Measurements from ENCODE around the gene UBL7.
"Not testable (repeated sequence)": the region's sequence is repeated elsewhere in the genome, so short reads cannot be mapped to it uniquely, and the experiment has no call there.

UBL7 gene

GRCh38 chr15:74463634-74464033 is 2.7 kb upstream of the UBL7 start:
- no peak for DNase-seq (ENCODE audit: low spot score)

GRCh38 chr15:74461847-74462511 is 1.0 kb upstream of the UBL7 start:
- no peak for DNase-seq (ENCODE audit: low spot score)

DNA sequence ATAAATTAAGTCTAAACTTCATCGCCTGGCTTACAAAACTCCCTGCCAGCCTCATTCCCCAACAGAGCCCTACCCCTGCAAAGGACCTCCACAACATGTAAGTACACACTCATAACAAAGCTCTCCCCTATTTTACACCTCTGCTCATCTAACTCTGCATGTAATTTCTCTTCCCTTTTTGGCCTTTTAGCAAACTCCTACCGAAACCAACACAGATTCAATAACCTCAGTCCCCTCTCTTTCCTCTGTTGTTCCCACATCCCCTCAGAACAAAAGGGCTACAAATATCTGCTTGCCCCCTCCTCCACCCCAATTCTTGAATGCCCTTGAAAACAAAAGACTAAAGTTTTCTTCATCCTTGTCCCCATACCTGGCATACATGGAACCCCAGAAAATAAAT is 662 bp downstream of the UBL7 start:
- DNase-seq (ENCODE audit: low spot score): no peak

GRCh38 chr15:74459798-74460197 is 1.2 kb downstream of the UBL7 start:
- DNase-seq (ENCODE audit: low spot score): not testable (repeated sequence)

GRCh38 chr15:74458473-74458872 is 2.5 kb downstream of the UBL7 start:
- DNase-seq (ENCODE audit: low spot score): no peak

DNA sequence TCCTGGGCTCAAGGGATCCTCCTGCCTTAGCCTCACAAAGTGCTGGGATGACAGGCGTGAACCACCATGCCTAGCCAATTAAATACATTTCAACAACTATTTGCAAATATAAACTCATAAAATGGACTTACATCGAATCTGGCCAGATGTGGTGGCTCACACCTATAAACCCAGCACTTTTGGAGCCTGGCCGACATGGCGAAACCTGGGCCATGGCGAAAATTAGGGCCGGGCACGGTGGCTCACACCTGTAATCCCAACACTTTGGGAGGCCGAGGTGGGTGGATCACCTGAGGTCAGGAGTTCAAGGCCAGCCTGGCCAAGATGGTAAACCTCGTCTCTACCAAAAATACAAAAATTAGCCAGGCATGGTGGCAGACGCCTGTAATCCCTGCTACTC is 3.9 kb downstream of the UBL7 start:
- not testable (repeated sequence) for DNase-seq (ENCODE audit: low spot score)

DNA sequence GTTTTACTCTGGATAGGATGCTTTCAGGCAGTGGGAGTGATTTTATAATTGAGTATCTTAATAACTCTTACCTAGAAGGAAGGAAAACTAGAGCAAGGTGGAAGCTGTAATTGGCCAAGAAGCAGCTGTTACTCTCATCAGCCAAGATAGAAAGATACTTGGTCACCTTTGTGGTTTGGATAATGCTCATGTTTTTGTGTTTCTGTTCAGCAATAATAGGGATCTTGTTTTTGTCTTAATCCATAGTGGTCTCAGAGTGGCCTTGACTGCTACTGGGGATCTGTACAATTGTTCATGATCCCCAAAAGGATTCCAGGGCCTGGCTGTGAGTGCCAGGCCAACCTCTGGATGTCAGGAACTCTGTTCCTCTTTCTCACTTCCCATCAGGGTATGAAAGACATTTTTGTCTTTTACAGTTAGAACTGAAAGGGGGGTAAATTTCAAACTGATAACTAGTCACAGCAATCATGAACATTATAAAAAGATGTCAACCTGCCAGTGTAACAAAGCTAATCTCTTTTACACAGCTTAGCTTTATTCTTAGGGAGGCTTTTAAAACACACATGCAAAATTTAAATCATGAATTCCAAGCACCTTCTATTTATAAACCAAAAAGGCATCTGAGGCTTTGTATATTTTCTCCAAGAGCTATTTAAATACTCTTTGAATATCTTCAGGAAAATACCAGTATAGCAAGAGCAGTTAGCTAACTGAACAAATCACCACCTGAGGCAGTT is 6.0 kb downstream of the UBL7 start:
- DNase-seq (ENCODE audit: low spot score): no peak

- no peak for DNase-seq (ENCODE audit: low spot score)
Observed at GRCh38 chr15:74453925-74454763, 6.8 kb downstream of the UBL7 start.

GRCh38 chr15:74451861-74452835 is 8.8 kb downstream of the UBL7 start:
- no peak for DNase-seq (ENCODE audit: low spot score)

- no peak for DNase-seq (ENCODE audit: low spot score)
Observed at GRCh38 chr15:74451322-74451721, 9.6 kb downstream of the UBL7 start.

GRCh38 chr15:74449643-74450205 is 11.2 kb downstream of the UBL7 start:
- no peak for DNase-seq (ENCODE audit: low spot score)

GRCh38 chr15:74449095-74449494 is 11.9 kb downstream of the UBL7 start:
- DNase-seq (ENCODE audit: low spot score): no peak

- no peak for DNase-seq (ENCODE audit: low spot score)
Observed at GRCh38 chr15:74445816-74446763, 14.9 kb downstream of the UBL7 start.

DNA sequence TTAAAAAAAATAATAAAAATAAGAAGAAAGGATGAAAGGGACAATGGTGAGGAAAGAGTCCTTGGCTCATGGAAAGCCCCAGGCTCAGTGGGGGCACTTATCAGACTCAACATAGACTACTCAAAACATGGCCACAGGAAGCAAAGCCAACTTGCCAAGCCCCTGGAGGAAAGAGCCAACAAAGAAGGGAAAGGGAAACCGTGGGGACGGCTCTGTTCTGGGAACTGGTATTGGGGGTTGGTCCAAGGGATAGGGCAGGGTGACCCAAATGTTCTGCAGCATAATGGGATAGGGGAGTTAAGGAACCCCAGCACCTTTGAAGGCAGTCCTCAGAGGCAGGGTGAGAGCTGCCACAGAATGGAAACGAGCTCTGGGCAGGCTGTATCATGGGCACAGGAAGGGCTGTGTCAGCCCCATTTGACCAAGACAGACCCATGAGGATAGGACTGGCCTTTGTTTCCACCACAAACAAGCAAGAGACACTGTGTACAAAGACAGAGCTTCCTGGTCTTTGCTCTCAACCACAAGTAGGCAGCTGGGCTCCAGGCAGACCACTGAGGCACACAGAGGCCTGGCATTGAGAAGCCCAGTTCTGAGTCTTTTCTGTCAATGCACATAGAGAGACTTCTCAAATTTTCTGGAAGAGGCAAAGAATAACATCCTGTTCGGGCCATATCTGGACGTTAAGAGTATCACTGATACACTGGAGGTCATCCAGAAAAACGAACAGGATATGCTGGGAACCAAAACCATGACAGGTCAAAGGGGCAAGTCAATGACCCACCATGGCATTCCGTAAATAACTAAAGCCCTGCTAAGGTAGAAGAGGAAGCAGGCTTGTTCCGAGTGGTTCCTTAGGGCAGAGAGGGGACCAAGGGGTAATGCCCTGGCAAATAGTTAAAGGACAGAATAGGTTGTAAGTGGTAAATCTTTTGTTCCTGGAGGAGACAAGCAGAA is 16.6 kb downstream of the UBL7 start:
- DNase-seq (ENCODE audit: low spot score): no peak

DNA sequence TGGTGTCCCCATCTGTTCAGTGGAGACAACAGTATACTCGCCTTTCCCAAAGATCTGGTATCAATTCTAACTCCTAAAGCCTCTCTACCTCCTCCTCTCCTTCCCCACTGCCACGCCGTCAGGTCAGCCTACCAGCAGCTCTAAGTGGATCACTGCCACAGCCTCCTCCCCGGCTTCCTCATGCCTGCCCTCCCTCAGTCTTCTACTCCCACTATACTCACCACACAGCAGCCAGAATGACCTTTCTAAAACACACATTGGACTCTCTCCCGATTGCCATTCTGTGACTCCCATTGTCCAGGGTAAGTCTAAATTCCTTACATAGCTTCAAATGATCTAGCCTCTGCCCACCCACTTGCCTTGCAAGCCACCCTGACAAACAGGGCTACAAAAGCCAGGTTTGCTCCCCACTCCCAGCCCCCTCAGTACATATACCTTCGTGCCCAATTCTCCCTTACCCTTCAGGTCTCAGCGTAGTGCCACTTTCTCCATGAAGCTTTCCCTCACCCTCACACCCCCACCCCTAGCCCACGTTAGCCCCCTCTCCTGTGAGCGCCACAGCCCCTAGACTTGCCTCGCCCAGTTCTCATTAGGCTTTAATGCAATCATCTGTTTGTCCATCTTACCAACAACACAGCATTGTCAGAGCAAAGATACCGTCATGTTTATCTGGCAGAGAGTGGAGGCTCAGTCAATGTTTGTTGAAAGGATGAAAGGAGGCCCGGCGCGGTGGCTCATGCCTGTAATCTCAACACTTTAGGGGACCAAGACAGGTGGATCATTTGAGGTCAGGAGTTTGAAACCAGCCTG is 17.7 kb downstream of the UBL7 start:
- no peak for DNase-seq (ENCODE audit: low spot score)

GRCh38 chr15:74442604-74443003 is 18.4 kb downstream of the UBL7 start:
- DNase-seq (ENCODE audit: low spot score): no peak

- no peak for DNase-seq (ENCODE audit: low spot score)
Observed at GRCh38 chr15:74442063-74442462, 18.9 kb downstream of the UBL7 start.
